ENCODE data around the gene GEMIN8.

GRCh38 chrX:13996650-13997049 lies 33.0 kb downstream of the GEMIN8 start:
- TF ChIP-seq CTCF (IDR thresholded peaks at IDR 0.05) (no peak), POLR2A (IDR thresholded peaks at IDR 0.05) (no peak)

All from prostate gland (tissue), 2 donors.